ENCODE results near the gene SCN3A. TPM values are rescaled to one million over a fixed set of nuclear protein-coding genes. Genes with fewer than 3 reads are reported as not detected.

SCN3A gene
- total and polyA plus RNA-seq, 4 experiments from 2014 or later = not detected

DNA sequence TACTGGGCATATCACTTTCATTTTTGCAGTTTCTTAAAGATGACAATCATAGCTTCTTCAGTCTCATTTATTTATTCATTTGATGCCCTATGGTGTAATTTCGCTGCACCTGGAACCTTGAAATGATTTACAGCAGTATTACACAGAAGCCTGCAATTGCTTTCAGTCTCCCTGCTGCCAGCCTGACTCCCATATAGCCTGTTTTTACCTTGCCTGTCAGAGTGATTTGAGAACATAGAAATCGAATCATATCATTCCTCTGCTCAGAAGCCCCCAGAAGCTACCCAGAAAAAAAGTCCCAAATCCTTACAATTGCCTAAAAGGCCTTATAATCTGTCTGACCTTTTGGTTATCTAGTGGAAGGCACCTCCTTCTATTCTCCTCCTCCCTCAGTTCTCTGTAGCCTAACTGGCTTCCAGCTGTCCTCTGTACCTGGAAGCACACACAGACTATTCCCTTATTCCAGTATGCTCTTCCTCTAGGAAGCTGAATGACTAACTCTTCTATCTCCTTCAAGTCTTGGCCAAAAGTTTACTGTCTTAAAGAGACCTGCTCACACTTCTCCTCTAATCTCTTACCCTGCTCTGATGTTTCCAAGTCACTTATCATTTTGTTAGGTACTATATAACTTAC lies 12.6 kb downstream of the SCN3A start:
- H3K27ac Mint-ChIP-seq = no peak overlapping the region
- Histone ChIP-seq H3K9me3 (ENCODE audit: control insufficient read depth in 1 of 2, low read length in 2 of 2) (no peaks in the 10 kb centered on the region), H3K27ac (ENCODE audit: low read depth, low read length) (no peak overlapping the region), H3K4me1 (ENCODE audit: insufficient read depth, low read length) (no peaks in the 10 kb centered on the region), H3K4me3 (ENCODE audit: low read length in 2 of 2) (no peak overlapping the region), H3K27me3 (ENCODE audit: insufficient read depth, low read length) (no peaks in the 10 kb centered on the region), H3K36me3 (ENCODE audit: insufficient read depth, low read length) (no peaks in the 10 kb centered on the region)
- H3K4me3 Mint-ChIP-seq = no peak overlapping the region
- no peaks in the 10 kb centered on the region for H3K27me3 Mint-ChIP-seq
- H3K4me1 Mint-ChIP-seq = peaks cover 0 to 2% (median 0%) of the 10 kb centered on the region in 4 donors
- H3K9me3 Mint-ChIP-seq = peaks cover 0 to 5% (median 0%) of the 10 kb centered on the region in 8 donors
- no peaks in the 10 kb centered on the region for H3K36me3 Mint-ChIP-seq
- intact Hi-C loops (cut with micrococcal nuclease) = no loop called here
- DNase-seq = no peak
- POLR2A ChIA-PET (ENCODE audit: partially characterized antibody) = no interaction called here
- CTCF ChIA-PET (ENCODE audit: partially characterized antibody) = interaction anchor here (0.6 kb wide), 1 partner anchor 882 kb away, joined by 4 read pairs; no protein-coding TSS in a partner anchor

DNA sequence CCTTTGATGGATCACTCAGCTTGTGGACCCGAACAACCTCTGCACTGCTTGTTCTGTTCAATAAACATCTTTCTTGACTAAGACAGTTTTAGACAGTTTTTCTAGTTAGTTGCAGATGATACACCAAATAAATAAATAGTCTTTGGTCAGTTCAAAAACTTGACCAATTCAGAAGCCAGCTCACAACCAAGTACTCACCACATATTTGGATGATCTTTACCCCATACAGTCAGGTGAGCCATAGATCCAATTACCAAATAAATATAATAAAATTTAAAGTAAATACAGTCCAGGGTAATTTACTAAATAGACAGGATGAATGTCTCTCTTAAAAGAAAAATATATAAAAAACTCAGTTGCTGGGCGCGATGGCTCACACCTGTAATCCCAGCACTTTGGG lies 18.2 kb downstream of the SCN3A start:
- CTCF ChIA-PET (ENCODE audit: partially characterized antibody) = no interaction called here
- Mint-ChIP-seq H3K9me3 (peaks cover 0 to 4% (median 0%) of the 10 kb centered on the region in 8 donors), H3K36me3 (no peaks in the 10 kb centered on the region), H3K4me1 (no peaks in the 10 kb centered on the region), H3K27ac (no peak overlapping the region), H3K27me3 (no peaks in the 10 kb centered on the region), H3K4me3 (no peak overlapping the region)
- no peaks in the 10 kb centered on the region for H3K27me3 ChIP-seq (ENCODE audit: insufficient read depth, low read length)
- no peak overlapping the region for H3K4me3 ChIP-seq (ENCODE audit: low read length in 2 of 2)
- POLR2A ChIA-PET (ENCODE audit: partially characterized antibody) = no interaction called here
- H3K36me3 ChIP-seq (ENCODE audit: insufficient read depth, low read length) = no peaks in the 10 kb centered on the region
- no peak for DNase-seq
- intact Hi-C loops (cut with micrococcal nuclease) = no loop called here
- no peaks in the 10 kb centered on the region for H3K4me1 ChIP-seq (ENCODE audit: insufficient read depth, low read length)
- H3K27ac ChIP-seq (ENCODE audit: low read depth, low read length) = no peak overlapping the region
- H3K9me3 ChIP-seq (ENCODE audit: control insufficient read depth in 1 of 2, low read length in 2 of 2) = no peaks in the 10 kb centered on the region

DNA sequence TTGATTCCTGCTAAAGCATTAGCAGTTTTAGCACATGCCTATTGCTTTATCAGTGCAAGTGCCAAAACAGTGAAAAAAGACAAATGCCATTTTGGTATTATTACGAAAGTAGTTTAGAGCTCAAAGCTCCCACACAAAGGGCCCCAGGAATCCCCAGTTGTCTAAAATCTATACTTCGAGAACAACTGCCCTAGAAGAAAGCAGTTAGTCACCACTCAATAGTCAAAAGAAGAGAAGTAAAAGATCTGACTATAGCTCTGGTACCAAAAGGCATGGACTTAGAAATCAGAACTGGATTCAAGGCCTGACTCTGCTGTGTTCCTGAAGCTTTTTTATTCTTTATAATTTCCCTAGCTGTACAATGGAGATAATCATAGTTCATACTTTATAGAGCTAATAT lies 21.8 kb downstream of the SCN3A start:
- Mint-ChIP-seq H3K36me3 (no peaks in the 10 kb centered on the region), H3K27ac (no peak overlapping the region), H3K9me3 (peaks cover 0 to 4% (median 0%) of the 10 kb centered on the region in 8 donors), H3K27me3 (no peaks in the 10 kb centered on the region), H3K4me3 (no peak overlapping the region), H3K4me1 (no peaks in the 10 kb centered on the region)
- CTCF ChIA-PET (ENCODE audit: partially characterized antibody) = no interaction called here
- intact Hi-C loops (cut with micrococcal nuclease) = no loop called here
- Histone ChIP-seq H3K36me3 (ENCODE audit: insufficient read depth, low read length) (no peaks in the 10 kb centered on the region), H3K4me1 (ENCODE audit: insufficient read depth, low read length) (no peaks in the 10 kb centered on the region), H3K9me3 (ENCODE audit: control insufficient read depth in 1 of 2, low read length in 2 of 2) (no peaks in the 10 kb centered on the region), H3K4me3 (ENCODE audit: low read length in 2 of 2) (no peak overlapping the region), H3K27me3 (ENCODE audit: insufficient read depth, low read length) (no peaks in the 10 kb centered on the region), H3K27ac (ENCODE audit: low read depth, low read length) (no peak overlapping the region)
- POLR2A ChIA-PET (ENCODE audit: partially characterized antibody) = no interaction called here
- no peak for DNase-seq

DNA sequence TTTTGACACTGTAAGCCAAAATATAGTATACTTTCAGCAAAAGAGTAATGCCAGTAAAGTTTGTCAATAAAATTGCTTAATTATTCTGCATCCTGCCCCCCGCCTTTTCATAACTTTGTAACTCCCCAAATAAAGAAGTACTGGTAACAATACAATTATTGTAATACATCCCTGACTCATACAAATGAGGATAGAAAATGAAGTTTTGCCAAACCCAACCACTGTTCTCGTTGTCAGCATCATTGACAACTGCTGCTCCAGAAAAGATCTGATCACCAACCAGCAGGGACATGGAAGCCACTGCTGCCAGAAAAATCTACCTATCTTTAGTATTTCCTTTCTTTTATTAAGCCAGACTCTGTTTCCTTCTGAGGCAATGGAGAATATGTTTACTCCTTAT lies 27.1 kb downstream of the SCN3A start:
- no peak overlapping the region for H3K4me3 ChIP-seq (ENCODE audit: low read length in 2 of 2)
- H3K9me3 ChIP-seq (ENCODE audit: control insufficient read depth in 1 of 2, low read length in 2 of 2) = no peaks in the 10 kb centered on the region
- Mint-ChIP-seq H3K4me1 (no peaks in the 10 kb centered on the region), H3K4me3 (no peak overlapping the region), H3K27me3 (no peaks in the 10 kb centered on the region), H3K9me3 (peaks cover 0 to 4% (median 0%) of the 10 kb centered on the region in 8 donors), H3K36me3 (no peaks in the 10 kb centered on the region), H3K27ac (no peak overlapping the region)
- intact Hi-C loops (cut with micrococcal nuclease) = no loop called here
- no peak overlapping the region for H3K27ac ChIP-seq (ENCODE audit: low read depth, low read length)
- CTCF ChIA-PET (ENCODE audit: partially characterized antibody) = no interaction called here
- no peaks in the 10 kb centered on the region for H3K36me3 ChIP-seq (ENCODE audit: insufficient read depth, low read length)
- H3K4me1 ChIP-seq (ENCODE audit: insufficient read depth, low read length) = no peaks in the 10 kb centered on the region
- no peaks in the 10 kb centered on the region for H3K27me3 ChIP-seq (ENCODE audit: insufficient read depth, low read length)
- POLR2A ChIA-PET (ENCODE audit: partially characterized antibody) = no interaction called here
- no peak for DNase-seq

DNA sequence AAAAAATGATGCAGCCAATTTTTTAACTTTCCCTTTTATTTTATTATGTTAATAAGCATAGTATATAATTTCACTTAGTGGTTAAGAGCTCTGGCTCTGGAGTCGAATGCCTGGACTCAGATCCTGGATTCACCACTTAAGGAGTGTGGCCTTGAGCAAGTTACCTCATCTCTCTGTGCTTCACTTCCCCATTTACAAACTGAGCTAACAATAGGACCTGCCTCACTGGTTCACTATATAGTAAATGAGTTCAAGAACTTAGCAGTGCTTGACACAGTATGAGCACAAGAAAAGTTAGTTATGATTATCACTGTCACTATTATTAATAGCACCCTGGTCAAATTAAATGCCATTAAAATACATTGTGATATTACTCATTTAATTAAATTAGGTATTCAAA lies 30.6 kb downstream of the SCN3A start:
- Histone ChIP-seq H3K27ac (ENCODE audit: low read depth, low read length) (no peak overlapping the region), H3K9me3 (ENCODE audit: control insufficient read depth in 1 of 2, low read length in 2 of 2) (no peaks in the 10 kb centered on the region), H3K27me3 (ENCODE audit: insufficient read depth, low read length) (no peaks in the 10 kb centered on the region), H3K4me3 (ENCODE audit: low read length in 2 of 2) (no peak overlapping the region), H3K36me3 (ENCODE audit: insufficient read depth, low read length) (no peaks in the 10 kb centered on the region), H3K4me1 (ENCODE audit: insufficient read depth, low read length) (no peaks in the 10 kb centered on the region)
- Mint-ChIP-seq H3K27ac (no peak overlapping the region), H3K9me3 (peaks cover 0 to 3% (median 0%) of the 10 kb centered on the region in 8 donors), H3K36me3 (no peaks in the 10 kb centered on the region), H3K27me3 (no peaks in the 10 kb centered on the region), H3K4me1 (no peaks in the 10 kb centered on the region), H3K4me3 (no peak overlapping the region)
- no peak for DNase-seq
- ChIA-PET CTCF (ENCODE audit: partially characterized antibody) (no interaction called here), POLR2A (ENCODE audit: partially characterized antibody) (no interaction called here)
- intact Hi-C loops (cut with micrococcal nuclease) = no loop called here

DNA sequence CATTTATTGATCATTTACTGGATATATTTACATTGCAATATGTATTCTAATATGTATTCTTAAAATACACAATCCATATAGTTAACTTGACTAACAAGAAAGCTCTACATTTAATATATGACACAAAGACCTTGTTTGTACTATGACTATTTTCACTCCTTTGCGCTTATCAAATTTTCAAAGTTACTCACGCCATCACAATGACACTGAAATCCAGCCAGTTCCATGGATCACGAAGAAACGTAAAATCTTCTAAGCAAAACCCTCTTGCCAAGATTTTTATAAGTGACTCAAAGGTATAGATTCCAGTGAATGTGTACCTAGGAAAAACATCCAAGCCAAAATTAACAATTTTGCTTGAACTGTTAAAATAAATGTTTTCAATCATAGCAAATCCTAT lies 39.6 kb downstream of the SCN3A start:
- ChIA-PET CTCF (ENCODE audit: partially characterized antibody) (no interaction called here), POLR2A (ENCODE audit: partially characterized antibody) (no interaction called here)
- no peak overlapping the region for H3K4me3 ChIP-seq (ENCODE audit: low read length in 2 of 2)
- H3K4me1 ChIP-seq (ENCODE audit: insufficient read depth, low read length) = no peaks in the 10 kb centered on the region
- Mint-ChIP-seq H3K4me3 (no peak overlapping the region), H3K9me3 (peaks cover 0 to 5% (median 0%) of the 10 kb centered on the region in 8 donors), H3K27ac (no peak overlapping the region), H3K36me3 (no peaks in the 10 kb centered on the region), H3K4me1 (no peaks in the 10 kb centered on the region), H3K27me3 (no peaks in the 10 kb centered on the region)
- no peaks in the 10 kb centered on the region for H3K36me3 ChIP-seq (ENCODE audit: insufficient read depth, low read length)
- intact Hi-C loops (cut with micrococcal nuclease) = no loop called here
- DNase-seq = no peak
- H3K9me3 ChIP-seq (ENCODE audit: control insufficient read depth in 1 of 2, low read length in 2 of 2) = no peaks in the 10 kb centered on the region
- H3K27ac ChIP-seq (ENCODE audit: low read depth, low read length) = no peak overlapping the region
- H3K27me3 ChIP-seq (ENCODE audit: insufficient read depth, low read length) = no peaks in the 10 kb centered on the region

DNA sequence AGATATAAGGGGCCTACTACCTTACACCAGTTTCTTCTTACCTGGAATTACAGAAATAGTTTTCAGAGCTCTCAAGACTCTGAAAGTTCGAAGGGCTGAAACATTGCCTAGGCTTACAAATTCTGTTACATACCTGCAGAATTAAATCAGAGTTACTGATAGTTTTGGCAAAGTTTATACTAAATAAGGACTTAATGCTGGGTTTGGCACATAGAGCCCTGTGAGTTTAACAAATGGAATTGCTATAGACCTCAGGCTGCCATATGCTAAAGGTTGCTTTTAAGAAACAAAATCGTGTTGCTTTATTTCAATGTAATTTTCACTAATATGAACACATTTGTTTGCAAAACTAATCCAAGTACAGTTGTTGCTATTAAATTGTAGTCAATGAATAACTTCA lies 40.1 kb downstream of the SCN3A start:
- Mint-ChIP-seq H3K36me3 (no peaks in the 10 kb centered on the region), H3K9me3 (peaks cover 0 to 5% (median 0%) of the 10 kb centered on the region in 8 donors), H3K27me3 (no peaks in the 10 kb centered on the region), H3K4me1 (no peaks in the 10 kb centered on the region), H3K4me3 (no peak overlapping the region), H3K27ac (no peak overlapping the region)
- POLR2A ChIA-PET (ENCODE audit: partially characterized antibody) = no interaction called here
- H3K4me3 ChIP-seq (ENCODE audit: low read length in 2 of 2) = no peak overlapping the region
- no peaks in the 10 kb centered on the region for H3K27me3 ChIP-seq (ENCODE audit: insufficient read depth, low read length)
- H3K27ac ChIP-seq (ENCODE audit: low read depth, low read length) = no peak overlapping the region
- intact Hi-C loops (cut with micrococcal nuclease) = no loop called here
- no peak for DNase-seq
- CTCF ChIA-PET (ENCODE audit: partially characterized antibody) = no interaction called here
- H3K9me3 ChIP-seq (ENCODE audit: control insufficient read depth in 1 of 2, low read length in 2 of 2) = no peaks in the 10 kb centered on the region
- H3K4me1 ChIP-seq (ENCODE audit: insufficient read depth, low read length) = no peaks in the 10 kb centered on the region
- no peaks in the 10 kb centered on the region for H3K36me3 ChIP-seq (ENCODE audit: insufficient read depth, low read length)

DNA sequence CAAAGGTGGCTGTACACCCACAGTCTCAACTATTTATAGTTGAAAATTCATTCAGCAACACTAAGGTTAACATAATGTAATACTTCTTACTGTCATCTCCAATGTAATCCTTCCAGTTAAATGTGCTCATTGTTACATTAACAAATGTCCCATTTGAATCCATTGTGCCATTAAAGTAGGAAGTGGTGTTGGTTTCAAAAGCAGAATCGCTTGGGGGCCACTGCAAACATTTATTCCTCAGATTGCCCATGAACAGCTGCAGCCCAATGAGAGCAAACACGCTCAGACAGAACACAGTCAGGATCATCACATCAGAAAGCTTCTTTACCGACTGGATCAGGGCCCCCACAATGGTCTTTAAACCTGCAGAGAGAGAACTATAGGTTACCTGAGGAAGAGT lies 41.4 kb downstream of the SCN3A start:
- no peak overlapping the region for H3K27ac ChIP-seq (ENCODE audit: low read depth, low read length)
- ChIA-PET POLR2A (ENCODE audit: partially characterized antibody) (no interaction called here), CTCF (ENCODE audit: partially characterized antibody) (no interaction called here)
- no peaks in the 10 kb centered on the region for H3K9me3 ChIP-seq (ENCODE audit: control insufficient read depth in 1 of 2, low read length in 2 of 2)
- DNase-seq = no peak
- no peak overlapping the region for H3K4me3 ChIP-seq (ENCODE audit: low read length in 2 of 2)
- no peaks in the 10 kb centered on the region for H3K36me3 ChIP-seq (ENCODE audit: insufficient read depth, low read length)
- H3K4me1 ChIP-seq (ENCODE audit: insufficient read depth, low read length) = no peaks in the 10 kb centered on the region
- intact Hi-C loops (cut with micrococcal nuclease) = no loop called here
- H3K36me3 Mint-ChIP-seq = no peaks in the 10 kb centered on the region
- H3K27me3 Mint-ChIP-seq = no peaks in the 10 kb centered on the region
- peaks cover 0 to 5% (median 0%) of the 10 kb centered on the region in 8 donors for H3K9me3 Mint-ChIP-seq
- no peak overlapping the region for H3K27ac Mint-ChIP-seq
- H3K4me3 Mint-ChIP-seq = no peak overlapping the region
- H3K4me1 Mint-ChIP-seq = no peaks in the 10 kb centered on the region
- no peaks in the 10 kb centered on the region for H3K27me3 ChIP-seq (ENCODE audit: insufficient read depth, low read length)
